MCF 10A (cell line): Measurements from ENCODE around the gene NHLRC1. TPM values are rescaled to one million over a fixed set of nuclear protein-coding genes. Genes with fewer than 3 reads are reported as not detected.

Source experiments
- Bru-seq: library from RNA; stranded (reverse); fragments of 400-500 nt; gene quantifications from one replicate; lab custom pipeline; 2021; lab: Mats Ljungman, UMichigan
- BruChase-seq, 2 experiments: library from RNA; stranded (reverse); fragments of 400-500 nt; gene quantifications; one replicate each; lab custom pipeline; 2021; lab: Mats Ljungman, UMichigan
- BruUV-seq: library from RNA; stranded (reverse); fragments of 400-500 nt; replicated peaks from 2 replicates; lab custom pipeline; 2021; lab: Mats Ljungman, UMichigan
- CTCF ChIA-PET: fragments of 300-600 bp; sonication (Branson Sonifier 250); formaldehyde crosslinking; extraction: SDS; loops from one replicate; lab custom pipeline; 2021; ENCODE audit warnings: antibody characterized with exemption, inconsistent platforms; lab: Yijun Ruan, JAX
- POLR2A ChIA-PET: fragments of 300-600, 350-650 bp; sonication (Branson Sonifier 250); formaldehyde crosslinking; extraction: SDS; loops from one replicate; lab custom pipeline; 2020; ENCODE audit warnings: antibody characterized with exemption, inconsistent platforms; lab: Yijun Ruan, JAX
- DNase-seq: peaks from one replicate; pipeline ENCODE4 v3.0.0-alpha.2; 2018; ENCODE audit not compliant: unreplicated experiment
- H3K27ac Mint-ChIP-seq: one replicate; pipeline ENCODE4 v1.8.0; 2022; ENCODE audit warnings: mild to moderate bottlenecking, low read depth, mixed read lengths; ENCODE audit not compliant: unreplicated experiment
- H3K27me3 Mint-ChIP-seq: one replicate; pipeline ENCODE4 v1.8.0; 2022; ENCODE audit warnings: mixed read lengths; ENCODE audit not compliant: insufficient read depth, unreplicated experiment
- H3K36me3 Mint-ChIP-seq: one replicate; pipeline ENCODE4 v1.8.0; 2022; ENCODE audit warnings: mild to moderate bottlenecking, moderate library complexity, mixed read lengths; ENCODE audit not compliant: insufficient read depth, unreplicated experiment
- H3K4me1 Mint-ChIP-seq: one replicate; pipeline ENCODE4 v1.8.0; 2022; ENCODE audit warnings: mixed read lengths; ENCODE audit not compliant: insufficient read depth, unreplicated experiment
- H3K4me3 Mint-ChIP-seq: one replicate; pipeline ENCODE4 v1.8.0; 2022; ENCODE audit warnings: mild to moderate bottlenecking, moderate library complexity, mixed read lengths; ENCODE audit not compliant: unreplicated experiment
- H3K9me3 Mint-ChIP-seq: one replicate; pipeline ENCODE4 v1.8.0; 2022; ENCODE audit warnings: mixed read lengths; ENCODE audit not compliant: unreplicated experiment
- intact Hi-C: fragments of 100-400 bp; cut with micrococcal nuclease; formaldehyde crosslinking; loops from 2 replicates; pipeline ENCODE4 v1.14.1; 2022
- long read RNA-seq: library from polyadenylated mRNA; stranded (forward); transcript quantifications from one replicate; pipeline ENCODE4 v2.0.0, GENCODE V29; 2022
- total RNA-seq: library from RNA; stranded (reverse); gene quantifications from 2 replicates; pipeline ENCODE4 v1.2.3, GENCODE V29; 2022
- TF ChIP-seq, protein P1 (sequence below): fragments of 200-600 bp; IDR thresholded peaks from one replicate; pipeline ENCODE4 v1.8.0; 2022; ENCODE audit warnings: antibody characterized with exemption, mild to moderate bottlenecking; ENCODE audit not compliant: unreplicated experiment

NHLRC1 gene
- total RNA-seq (not detected in 2 replicates), Bru-seq, nascent RNA (not detected), BruChase-seq, experiment 1, labeled RNA remaining after a 6-hour chase (not detected), BruChase-seq, experiment 2, labeled RNA remaining after a 2-hour chase (not detected)
- long read RNA-seq: 0 reads

DNA sequence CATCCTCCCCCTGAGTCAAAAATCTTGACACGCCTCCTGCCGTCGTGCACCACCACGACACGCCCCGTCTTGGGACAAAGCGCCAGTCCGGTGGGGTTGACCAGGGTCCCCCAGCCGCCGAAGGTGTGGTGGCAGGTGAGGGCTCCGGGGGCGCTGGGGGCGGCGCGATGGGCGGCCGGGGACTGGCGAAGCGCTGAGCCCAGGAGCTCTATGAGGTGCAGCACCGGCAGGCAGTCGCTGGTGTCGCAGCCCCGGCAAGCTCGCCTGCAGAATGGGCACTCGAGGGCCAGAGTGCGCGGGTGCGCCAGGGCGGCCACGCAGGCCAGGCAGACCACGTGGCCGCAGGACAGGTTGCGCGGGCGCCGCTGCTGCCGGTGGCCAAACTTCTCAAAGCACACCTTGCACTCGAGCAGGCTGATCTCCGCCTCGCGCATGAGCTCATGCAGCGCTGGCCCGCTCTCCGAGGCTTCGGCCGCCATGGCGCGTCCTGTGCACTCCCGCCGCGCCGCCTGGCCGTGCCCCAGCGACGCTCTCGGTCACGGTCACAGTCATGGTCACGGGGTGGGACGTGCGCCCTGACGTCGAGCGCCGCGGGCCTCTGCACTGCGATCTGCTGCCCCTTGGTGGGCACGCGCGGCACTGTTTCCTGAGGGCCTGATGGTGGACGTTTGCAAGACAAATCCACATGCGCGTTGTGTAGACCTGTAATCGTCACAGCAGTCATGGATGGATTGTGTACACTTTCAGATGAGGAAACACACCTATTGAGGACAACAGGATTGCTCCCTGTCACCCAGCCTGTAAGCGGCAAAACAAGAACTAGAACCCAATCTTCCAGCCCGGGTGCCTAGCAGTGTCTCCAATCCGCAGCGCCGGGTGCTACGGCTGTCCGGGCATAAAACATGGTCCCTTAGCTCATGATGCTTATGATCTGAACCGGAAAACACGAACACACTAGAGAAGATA, at the start of gene NHLRC1:
Gene NHLRC1, minus strand, starts transcription at position 550 of the 966 bp plus-strand sequence. Its CDS starts 71 bp downstream, at position 479.
- Mint-ChIP-seq H3K27me3 (no peaks in the 10 kb centered on the region), H3K36me3 (no peaks in the 10 kb centered on the region), H3K27ac (no peak within 1 kb of the TSS), H3K4me1 (no peaks in the 10 kb centered on the region), H3K4me3 (no peak within 1 kb of the TSS), H3K9me3 (no peaks in the 10 kb centered on the region)
- ChIA-PET CTCF (interaction anchor here (0.7 to 1.1 kb wide), 2 partner anchors 14 to 544 kb away, joined by 4 read pairs; no protein-coding TSS in a partner anchor), POLR2A (no interaction called here)
- intact Hi-C loops: no loop called here
- BruUV-seq: no TSS peak
- TF ChIP-seq, protein P1, sequence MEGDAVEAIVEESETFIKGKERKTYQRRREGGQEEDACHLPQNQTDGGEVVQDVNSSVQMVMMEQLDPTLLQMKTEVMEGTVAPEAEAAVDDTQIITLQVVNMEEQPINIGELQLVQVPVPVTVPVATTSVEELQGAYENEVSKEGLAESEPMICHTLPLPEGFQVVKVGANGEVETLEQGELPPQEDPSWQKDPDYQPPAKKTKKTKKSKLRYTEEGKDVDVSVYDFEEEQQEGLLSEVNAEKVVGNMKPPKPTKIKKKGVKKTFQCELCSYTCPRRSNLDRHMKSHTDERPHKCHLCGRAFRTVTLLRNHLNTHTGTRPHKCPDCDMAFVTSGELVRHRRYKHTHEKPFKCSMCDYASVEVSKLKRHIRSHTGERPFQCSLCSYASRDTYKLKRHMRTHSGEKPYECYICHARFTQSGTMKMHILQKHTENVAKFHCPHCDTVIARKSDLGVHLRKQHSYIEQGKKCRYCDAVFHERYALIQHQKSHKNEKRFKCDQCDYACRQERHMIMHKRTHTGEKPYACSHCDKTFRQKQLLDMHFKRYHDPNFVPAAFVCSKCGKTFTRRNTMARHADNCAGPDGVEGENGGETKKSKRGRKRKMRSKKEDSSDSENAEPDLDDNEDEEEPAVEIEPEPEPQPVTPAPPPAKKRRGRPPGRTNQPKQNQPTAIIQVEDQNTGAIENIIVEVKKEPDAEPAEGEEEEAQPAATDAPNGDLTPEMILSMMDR: peak; percentile 27
- no peak for DNase-seq

DNA sequence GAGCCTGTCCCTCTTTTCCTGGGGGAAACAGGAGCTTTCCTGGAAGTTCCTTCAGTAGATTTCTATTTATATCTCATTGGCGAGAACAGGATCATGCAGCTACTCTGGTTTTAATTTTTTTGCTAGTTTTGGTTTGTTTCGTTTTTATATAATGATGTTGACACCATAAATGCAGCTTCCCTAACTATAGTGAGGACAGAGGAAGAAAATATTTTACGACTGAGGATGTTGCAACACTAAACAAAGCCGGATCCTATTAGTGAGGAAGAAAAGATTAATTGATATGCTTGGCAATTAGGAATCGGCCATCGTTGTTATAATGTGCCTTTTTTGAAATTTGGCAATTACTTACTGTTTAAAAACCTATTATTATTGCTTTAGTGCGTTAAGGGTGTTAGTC, 49.4 kb upstream of the NHLRC1 start:
- H3K36me3 Mint-ChIP-seq: peaks cover 73% of the 10 kb centered on the region
- no peak overlapping the region for H3K4me3 Mint-ChIP-seq
- ChIA-PET CTCF (interaction anchor here (1.1 kb wide), 1 partner anchor 15 kb away, joined by 3 read pairs; no protein-coding TSS in a partner anchor), POLR2A (interaction anchor here (2.8 kb wide), 1 partner anchor 10 kb away, joined by 13 read pairs; no protein-coding TSS in a partner anchor)
- no peaks in the 10 kb centered on the region for H3K4me1 Mint-ChIP-seq
- H3K27ac Mint-ChIP-seq: no peak overlapping the region
- H3K9me3 Mint-ChIP-seq: no peaks in the 10 kb centered on the region
- H3K27me3 Mint-ChIP-seq: no peaks in the 10 kb centered on the region
- no peak for DNase-seq
- intact Hi-C loops: no loop called here
- TF ChIP-seq, protein P1: no peak
- no TSS peak for BruUV-seq

DNA sequence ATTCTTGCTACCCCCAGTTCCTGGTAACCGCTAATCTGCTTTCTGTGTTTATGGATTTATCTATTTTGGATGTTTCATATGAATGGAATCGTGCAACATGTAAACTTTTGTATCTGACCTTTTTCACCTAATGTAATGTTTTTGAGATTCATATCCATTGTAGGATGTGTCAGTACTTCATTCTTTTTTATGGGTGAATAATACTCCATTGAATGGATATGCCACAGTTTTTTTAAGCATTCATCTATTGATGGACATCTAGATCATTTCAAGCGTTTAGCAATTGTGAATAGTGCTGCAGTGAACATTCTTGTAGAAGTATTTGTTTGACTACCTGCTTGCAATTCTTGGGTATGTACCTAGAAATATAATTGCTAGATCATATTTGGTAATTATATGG, 45.8 kb upstream of the NHLRC1 start:
- ChIA-PET POLR2A (interaction anchor here (1.9 kb wide), 1 partner anchor 12 kb away, joined by 10 read pairs; no protein-coding TSS in a partner anchor), CTCF (interaction anchor here (0.6 kb wide), 1 partner anchor 99 kb away, joined by 5 read pairs; no protein-coding TSS in a partner anchor)
- BruUV-seq: no TSS peak
- H3K4me3 Mint-ChIP-seq: no peak overlapping the region
- H3K9me3 Mint-ChIP-seq: no peaks in the 10 kb centered on the region
- no peak for DNase-seq
- H3K36me3 Mint-ChIP-seq: peaks cover 55% of the 10 kb centered on the region
- TF ChIP-seq, protein P1: no peak
- no peaks in the 10 kb centered on the region for H3K4me1 Mint-ChIP-seq
- no peak overlapping the region for H3K27ac Mint-ChIP-seq
- no peaks in the 10 kb centered on the region for H3K27me3 Mint-ChIP-seq
- intact Hi-C loops: no loop called here
